Vagina (tissue), 2 donors: ENCODE data around the gene IL6R. TPM values are rescaled to one million over a fixed set of nuclear protein-coding genes. Genes with fewer than 3 reads are reported as not detected.

Experiments
- DNase-seq, 2 donors: peaks; one replicate each; pipeline ENCODE4 v3.0.0-alpha.2; 2017; ENCODE audit errors: extremely low spot score in 2 of 2
- H3K27ac ChIP-seq: fragments of 200-600 bp; sonication (generic); one replicate; pipeline ENCODE4 v1.5.1; 2019
- H3K27me3 ChIP-seq: fragments of 200-600 bp; sonication (generic); one replicate; pipeline ENCODE4 v1.5.1; 2019
- H3K36me3 ChIP-seq, 2 donors: fragments of 200-600 bp; sonication (generic); one replicate each; pipeline ENCODE4 v1.5.1; 2017 to 2019
- H3K4me1 ChIP-seq: fragments of 200-600 bp; sonication (generic); one replicate; pipeline ENCODE4 v1.5.1; 2019
- H3K4me3 ChIP-seq, 2 donors: fragments of 200-600 bp; sonication (generic); 1 replicate in 1 of 2; 2 replicates in 1 of 2; pipeline ENCODE4 v1.5.1; 2016 to 2019
- H3K9me3 ChIP-seq: fragments of 200-600 bp; sonication (generic); one replicate; pipeline ENCODE4 v1.5.1; 2019
- CTCF ChIP-seq, 3 experiments: fragments of 450-650 bp in 2 of 3; fragments of 200-600 bp in 1 of 3; sonication (generic) in 1 of 3; IDR thresholded peaks; one replicate each; pipeline ENCODE4 v1.5.1; 2017 to 2019; ENCODE audit warnings: antibody characterized with exemption in 3 of 3, mild to moderate bottlenecking in 2 of 3, moderate library complexity in 2 of 3
- POLR2A ChIP-seq, 2 donors: fragments of 450-650 bp; IDR thresholded peaks; one replicate each; pipeline ENCODE4 v1.6.1; 2017; ENCODE audit warnings: antibody characterized with exemption in 2 of 2, mild to moderate bottlenecking in 2 of 2, moderate library complexity in 2 of 2
- POLR2AphosphoS5 ChIP-seq, 2 donors: sonication (generic); formaldehyde crosslinking; IDR thresholded peaks; one replicate each; pipeline ENCODE4 v1.9.0; 2017; ENCODE audit warnings: antibody characterized with exemption in 2 of 2, mild to moderate bottlenecking in 2 of 2, low read depth in 1 of 2; ENCODE audit not compliant: insufficient read depth in 1 of 2
- intact Hi-C: fragments of 100-400 bp; cut with DNase I; formaldehyde crosslinking; loops from one replicate; pipeline ENCODE4 v1.15.1; 2023
- total RNA-seq: library from RNA; depleted of rRNA; stranded (reverse); fragments of >200 nt; gene quantifications from one replicate; pipeline ENCODE4 v1.2.3, GENCODE V29; 2016

IL6R gene
- total RNA-seq, 1 donor from 2014 or later, result 50.8 TPM

- no peaks in the 10 kb centered on the region for H3K27me3 ChIP-seq
- peaks cover 0 to 8% of the 10 kb centered on the region in 2 donors for H3K36me3 ChIP-seq
- H3K9me3 ChIP-seq, result no peaks in the 10 kb centered on the region
- H3K27ac ChIP-seq, result peak overlapping the region; percentile 3
- H3K4me3 ChIP-seq, result no peak overlapping the region
- intact Hi-C loops, result no loop called here
- no peak for TF ChIP-seq POLR2A (IDR thresholded peaks at IDR 0.05)
- TF ChIP-seq CTCF (IDR thresholded peaks at IDR 0.05), result no peak
- H3K4me1 ChIP-seq, result peaks cover 92% of the 10 kb centered on the region
- DNase-seq, result no peak
These were observed 25.8 kb downstream of the IL6R start for GRCh38 chr1:154430903-154431302.

- Histone ChIP-seq H3K4me3 (no peak overlapping the region), H3K36me3 (peaks cover 0 to 14% of the 10 kb centered on the region in 2 donors), H3K27me3 (no peaks in the 10 kb centered on the region), H3K9me3 (no peaks in the 10 kb centered on the region), H3K27ac (peak overlapping the region; percentile 89), H3K4me1 (peaks cover 91% of the 10 kb centered on the region)
- intact Hi-C loops, result no loop called here
- no peak for DNase-seq
- peak in 1 of 2 donors; percentile 70 for TF ChIP-seq POLR2AphosphoS5 (IDR thresholded peaks at IDR 0.05; ENCODE audit: insufficient read depth in 1 of 2, low read depth in 1 of 2)
- TF ChIP-seq CTCF (IDR thresholded peaks at IDR 0.05), result no peak
- TF ChIP-seq POLR2A (IDR thresholded peaks at IDR 0.05), result no peak
These were observed 26.6 kb downstream of the IL6R start for GRCh38 chr1:154431586-154432373.

GRCh38 chr1:154433161-154433764 is 28.1 kb downstream of the IL6R start:
- H3K36me3 ChIP-seq, result peaks cover 0 to 21% of the 10 kb centered on the region in 2 donors
- H3K9me3 ChIP-seq, result no peaks in the 10 kb centered on the region
- no peak overlapping the region for H3K4me3 ChIP-seq
- DNase-seq, result no peak
- no peaks in the 10 kb centered on the region for H3K27me3 ChIP-seq
- intact Hi-C loops, result no loop called here
- TF ChIP-seq POLR2AphosphoS5 (IDR thresholded peaks at IDR 0.05; ENCODE audit: insufficient read depth in 1 of 2, low read depth in 1 of 2), result peak in 1 of 2 donors; percentile 55
- no peak for TF ChIP-seq CTCF (IDR thresholded peaks at IDR 0.05)
- no peak for TF ChIP-seq POLR2A (IDR thresholded peaks at IDR 0.05)
- peaks cover 78% of the 10 kb centered on the region for H3K4me1 ChIP-seq
- H3K27ac ChIP-seq, result peak overlapping the region; percentile 89

- peak overlapping the region; percentile 12 for H3K4me3 ChIP-seq
- peaks cover 68% of the 10 kb centered on the region for H3K4me1 ChIP-seq
- H3K27ac ChIP-seq, result peak overlapping the region; percentile 89
- peaks cover 0 to 22% of the 10 kb centered on the region in 2 donors for H3K36me3 ChIP-seq
- H3K27me3 ChIP-seq, result no peaks in the 10 kb centered on the region
- DNase-seq, result no peak
- no peaks in the 10 kb centered on the region for H3K9me3 ChIP-seq
- intact Hi-C loops, result no loop called here
- TF ChIP-seq POLR2A (IDR thresholded peaks at IDR 0.05) (no peak), POLR2AphosphoS5 (IDR thresholded peaks at IDR 0.05; ENCODE audit: insufficient read depth in 1 of 2, low read depth in 1 of 2) (peak; percentile 63 to 71)
These were observed 29.4 kb downstream of the IL6R start for GRCh38 chr1:154434346-154435085.

GRCh38 chr1:154435599-154436200 is 30.6 kb downstream of the IL6R start:
- no peak for DNase-seq
- no peaks in the 10 kb centered on the region for H3K27me3 ChIP-seq
- no peaks in the 10 kb centered on the region for H3K9me3 ChIP-seq
- intact Hi-C loops, result no loop called here
- peaks cover 56% of the 10 kb centered on the region for H3K4me1 ChIP-seq
- H3K27ac ChIP-seq, result peak overlapping the region; percentile 89
- no peak overlapping the region for H3K4me3 ChIP-seq
- TF ChIP-seq POLR2AphosphoS5 (IDR thresholded peaks at IDR 0.05; ENCODE audit: insufficient read depth in 1 of 2, low read depth in 1 of 2), result no peak
- TF ChIP-seq POLR2A (IDR thresholded peaks at IDR 0.05), result no peak
- TF ChIP-seq CTCF (IDR thresholded peaks at IDR 0.05), result no peak
- peaks cover 0 to 19% of the 10 kb centered on the region in 2 donors for H3K36me3 ChIP-seq
